GM13976 (cell line): ENCODE results near the gene CHTF18.

ENCODE experiments used
- DNase-seq: peaks from one replicate; pipeline ENCODE4 v3.0.0; 2012; ENCODE audit warnings: low spot score
- in situ Hi-C: fragments of 300-500 bp; cut with MboI; formaldehyde crosslinking; loops from one replicate; pipeline ENCODE4 v1.12.0; 2022; ENCODE audit warnings: low sequenced_read_pairs, mixed read lengths, inconsistent platforms; ENCODE audit not compliant: unreplicated experiment
- TF ChIP-seq, protein P1 (sequence below): IDR thresholded peaks from 2 replicates; pipeline ENCODE4 v1.5.1; 2012; ENCODE audit warnings: borderline replicate concordance, mild to moderate bottlenecking; ENCODE audit not compliant: insufficient read depth; ENCODE audit errors: extremely low read depth, missing control alignments, control extremely low read depth

CHTF18 gene

DNA sequence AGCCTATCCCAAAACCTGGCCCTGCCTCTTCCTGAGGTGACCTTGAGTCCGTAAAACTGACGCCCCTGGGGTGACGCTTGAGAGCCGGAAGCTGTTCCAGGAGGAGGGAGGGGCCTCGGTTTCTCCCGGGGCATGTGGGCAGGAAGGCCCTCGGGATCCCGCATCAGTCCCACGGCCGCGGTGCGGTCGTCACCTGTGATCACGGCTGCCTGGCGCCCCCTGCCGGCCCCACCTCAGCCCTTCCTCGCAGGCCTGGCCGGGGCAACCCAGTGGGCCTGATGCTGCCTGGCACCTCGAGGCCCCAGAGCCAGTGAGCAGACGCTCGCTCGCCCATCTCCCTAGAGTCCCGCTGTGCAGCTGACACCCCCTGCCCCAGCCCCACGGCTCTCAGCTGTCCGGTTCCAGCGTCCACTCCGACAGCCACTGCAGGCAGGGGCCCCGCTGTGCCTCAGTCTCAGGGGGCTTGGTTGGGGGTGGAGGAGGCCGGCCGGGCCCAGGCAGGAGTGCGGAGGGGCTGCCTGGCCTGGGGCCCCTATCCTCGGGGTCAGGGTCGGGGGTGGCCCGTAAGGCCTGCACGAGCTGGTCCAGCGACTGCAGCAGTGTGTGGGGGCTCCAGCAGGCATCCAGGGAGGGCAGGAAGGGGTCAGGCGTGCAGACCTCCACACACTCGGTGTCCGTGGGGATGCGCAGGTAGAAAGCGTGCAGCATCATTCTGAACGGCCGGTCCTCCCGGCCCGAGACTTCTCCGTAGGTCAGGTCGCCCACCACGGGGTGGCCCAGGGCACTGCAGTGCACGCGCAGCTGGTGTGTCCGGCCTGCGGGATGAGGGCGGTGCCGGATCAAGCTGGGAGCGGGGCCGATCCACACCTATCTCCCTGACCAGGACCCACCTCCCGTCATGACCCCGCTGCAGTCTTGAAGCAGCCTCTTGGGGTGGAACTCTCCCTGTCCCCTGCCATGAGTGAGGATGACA is 2.6 kb upstream of the CHTF18 start:
- in situ Hi-C loops = no loop called here
- TF ChIP-seq, protein P1, sequence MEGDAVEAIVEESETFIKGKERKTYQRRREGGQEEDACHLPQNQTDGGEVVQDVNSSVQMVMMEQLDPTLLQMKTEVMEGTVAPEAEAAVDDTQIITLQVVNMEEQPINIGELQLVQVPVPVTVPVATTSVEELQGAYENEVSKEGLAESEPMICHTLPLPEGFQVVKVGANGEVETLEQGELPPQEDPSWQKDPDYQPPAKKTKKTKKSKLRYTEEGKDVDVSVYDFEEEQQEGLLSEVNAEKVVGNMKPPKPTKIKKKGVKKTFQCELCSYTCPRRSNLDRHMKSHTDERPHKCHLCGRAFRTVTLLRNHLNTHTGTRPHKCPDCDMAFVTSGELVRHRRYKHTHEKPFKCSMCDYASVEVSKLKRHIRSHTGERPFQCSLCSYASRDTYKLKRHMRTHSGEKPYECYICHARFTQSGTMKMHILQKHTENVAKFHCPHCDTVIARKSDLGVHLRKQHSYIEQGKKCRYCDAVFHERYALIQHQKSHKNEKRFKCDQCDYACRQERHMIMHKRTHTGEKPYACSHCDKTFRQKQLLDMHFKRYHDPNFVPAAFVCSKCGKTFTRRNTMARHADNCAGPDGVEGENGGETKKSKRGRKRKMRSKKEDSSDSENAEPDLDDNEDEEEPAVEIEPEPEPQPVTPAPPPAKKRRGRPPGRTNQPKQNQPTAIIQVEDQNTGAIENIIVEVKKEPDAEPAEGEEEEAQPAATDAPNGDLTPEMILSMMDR = peak; percentile 90
- peak; percentile 84 for DNase-seq

DNA sequence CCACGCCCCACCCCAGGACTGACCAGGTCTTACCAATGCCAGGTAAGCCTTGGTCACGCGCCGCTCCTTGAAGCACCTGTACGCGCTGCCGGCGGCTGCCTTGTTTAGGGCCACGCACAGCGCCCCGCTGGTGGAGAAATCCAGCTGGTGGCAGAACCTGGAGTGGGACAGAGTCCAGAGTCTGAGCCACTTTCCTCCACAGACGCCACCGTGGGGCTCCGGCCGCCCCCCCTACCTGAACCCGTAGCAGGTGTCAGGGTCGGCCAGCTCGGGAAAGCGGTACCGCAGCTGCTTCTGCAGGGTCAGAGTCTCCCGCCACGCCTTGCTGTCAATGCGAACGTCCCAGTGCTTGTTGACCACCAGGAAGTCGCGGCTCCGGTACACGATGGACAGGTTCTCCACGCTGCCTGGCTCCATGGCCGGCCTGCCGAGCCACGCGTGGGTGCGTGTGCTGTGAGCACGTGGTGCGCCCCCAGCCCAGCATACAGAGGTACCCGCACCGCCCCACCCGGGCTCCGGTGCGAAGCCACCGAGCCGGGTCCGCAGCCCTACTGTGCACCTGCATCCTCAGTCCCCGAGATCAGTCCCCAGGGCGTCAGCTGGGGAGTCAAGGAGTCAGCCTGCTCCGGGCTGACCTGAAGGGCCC is 976 bp upstream of the CHTF18 start:
- in situ Hi-C loops = no loop called here
- DNase-seq = no peak

DNA sequence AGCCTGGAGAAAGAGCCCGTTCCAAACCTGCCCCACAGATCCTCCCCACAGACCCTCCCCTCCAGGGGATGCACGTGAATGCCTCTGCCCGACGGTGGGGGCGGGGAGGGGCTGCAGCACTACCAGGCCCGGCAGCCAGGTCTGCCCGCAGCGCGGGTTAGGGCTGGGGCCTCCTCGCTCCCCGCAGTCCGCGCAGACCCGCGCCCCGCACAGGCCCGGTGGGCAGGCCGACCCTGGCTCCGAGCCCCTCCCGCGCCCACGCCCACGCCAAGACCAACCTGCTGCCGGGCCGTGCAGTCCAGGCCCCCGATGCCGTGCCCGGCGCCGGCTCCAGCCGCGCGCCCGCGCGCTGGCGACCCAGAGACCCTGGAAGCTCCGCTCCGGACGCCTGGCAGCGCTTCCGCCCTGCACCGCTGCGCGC is 432 bp upstream of the CHTF18 start, which contains the start of gene RPUSD1:
Gene RPUSD1 (minus strand): TSS at position 404 of the 421 bp plus-strand sequence. CDS start 644 bp downstream, outside the sequence.
- TF ChIP-seq, protein P1 = no peak
- DNase-seq = no peak
- in situ Hi-C loops = no loop called here

More for the DNA sequence above, 976 bp upstream of the CHTF18 start:
- TF ChIP-seq, protein P1 = no peak

DNA sequence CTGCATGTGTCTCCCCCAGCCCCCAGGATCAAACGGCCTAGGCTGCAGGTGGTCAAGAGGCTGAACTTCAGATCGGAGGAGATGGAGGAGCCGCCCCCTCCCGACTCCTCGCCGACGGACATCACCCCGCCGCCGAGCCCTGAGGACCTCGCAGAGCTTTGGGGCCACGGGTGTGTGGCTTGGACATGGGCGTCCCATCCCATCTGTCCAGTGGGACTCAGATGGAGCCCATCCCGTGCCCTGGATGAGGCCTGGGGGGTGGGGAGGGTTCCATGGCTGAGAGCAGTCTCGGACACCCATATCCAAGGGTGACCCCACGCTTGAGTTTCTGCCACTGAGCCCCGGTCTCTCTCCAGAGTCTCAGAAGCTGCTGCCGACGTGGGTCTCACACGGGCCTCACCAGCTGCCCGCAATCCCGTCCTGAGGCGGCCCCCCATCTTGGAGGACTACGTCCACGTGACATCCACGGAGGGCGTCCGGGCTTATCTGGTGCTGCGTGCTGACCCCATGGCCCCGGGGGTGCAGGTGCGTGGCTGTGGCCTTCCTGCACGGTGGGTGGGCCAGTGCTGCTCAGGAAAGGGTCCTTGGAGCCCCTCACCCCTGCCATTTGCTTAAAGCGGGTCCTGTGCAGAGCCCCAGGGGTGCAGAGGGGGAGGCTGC is 901 bp downstream of the CHTF18 start:
- in situ Hi-C loops = no loop called here
- TF ChIP-seq, protein P1 = no peak
- no peak for DNase-seq

DNA sequence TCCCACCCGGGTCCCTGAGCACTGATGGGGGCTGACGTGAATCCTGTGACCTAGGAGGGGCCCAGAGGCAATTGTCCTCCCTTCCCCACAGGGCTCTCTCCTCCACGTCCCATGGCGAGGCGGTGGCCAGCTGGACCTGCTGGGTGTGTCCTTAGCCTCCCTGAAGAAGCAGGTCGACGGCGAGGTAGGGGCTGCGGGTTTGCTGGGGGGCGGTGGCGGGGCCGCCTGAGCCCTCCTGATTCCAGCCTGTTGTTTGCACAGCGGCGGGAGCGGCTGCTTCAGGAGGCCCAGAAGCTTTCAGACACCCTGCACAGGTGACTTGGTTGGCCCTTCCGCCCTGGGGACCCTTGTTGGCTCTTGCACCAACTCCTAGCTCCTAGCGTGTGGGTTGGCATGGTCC is 1.7 kb downstream of the CHTF18 start:
- TF ChIP-seq, protein P1 = no peak
- no peak for DNase-seq
- in situ Hi-C loops = no loop called here

DNA sequence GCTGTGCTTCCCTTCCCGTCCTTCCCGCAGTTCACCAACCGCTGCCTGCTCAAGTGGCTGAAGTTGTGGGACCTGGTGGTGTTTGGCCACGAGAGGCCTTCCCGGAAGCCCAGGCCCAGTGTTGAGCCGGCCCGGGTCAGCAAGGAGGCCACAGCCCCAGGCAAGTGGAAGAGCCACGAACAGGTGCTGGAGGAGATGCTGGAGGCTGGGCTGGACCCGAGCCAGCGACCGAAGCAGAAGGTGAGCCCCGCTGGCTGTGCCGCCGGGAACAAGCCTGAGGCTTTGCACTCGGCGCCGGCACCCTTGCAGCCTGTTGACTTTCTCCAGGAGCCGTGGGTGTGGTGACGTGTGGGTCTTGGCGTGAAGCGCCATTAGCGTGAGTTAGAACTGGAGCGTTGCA is 2.7 kb downstream of the CHTF18 start:
- no peak for DNase-seq
- in situ Hi-C loops = no loop called here
- TF ChIP-seq, protein P1 = no peak
